NT2/D1 (cell line): ENCODE data around the gene OMG.

Experiments used
- SUZ12 ChIP-seq: IDR thresholded peaks from 2 replicates; pipeline ENCODE4 v1.6.1; 2011; ENCODE audit not compliant: insufficient read length, insufficient read depth; ENCODE audit errors: extremely low read depth
- YY1 ChIP-seq: IDR thresholded peaks from 2 replicates; pipeline ENCODE4 v1.6.1; 2011; ENCODE audit not compliant: insufficient read length, insufficient read depth
- ZNF274 ChIP-seq: IDR thresholded peaks from 2 replicates; pipeline ENCODE4 v1.6.1; 2011; ENCODE audit warnings: mild to moderate bottlenecking, low read depth, low read length

GRCh38 chr17:31311526-31311925 lies 14.5 kb upstream of the OMG start:
- TF ChIP-seq ZNF274 (no peak), YY1 (no peak), SUZ12 (no peak)
